HG02973 (cell line): ENCODE measurements around the gene RBM20.

Experiments used
- ATAC-seq: cut with Tn5 transposase; IDR thresholded peaks from one replicate; pipeline ENCODE4 v1.9.1; 2021; ENCODE audit warnings: moderate library complexity; ENCODE audit not compliant: unreplicated experiment

RBM20 gene

DNA sequence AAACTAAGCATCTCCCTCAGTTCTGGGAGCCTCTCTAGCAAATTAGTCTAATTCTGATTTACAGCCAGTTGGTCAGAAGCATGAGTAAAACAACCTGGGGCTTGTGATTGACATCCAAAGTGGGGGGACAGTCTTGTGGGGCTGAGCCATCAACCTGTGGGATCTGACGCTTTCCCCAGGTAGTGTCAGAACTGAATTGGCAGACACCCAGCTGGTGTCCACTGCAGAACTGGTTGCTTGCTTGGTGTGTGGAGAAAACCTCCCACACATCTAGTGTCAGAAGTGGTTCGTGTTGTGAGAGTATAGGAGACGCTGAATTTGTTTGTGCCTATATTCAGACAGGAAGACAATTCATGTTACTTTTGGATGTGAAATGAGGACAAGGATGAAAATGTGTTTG, 135.4 kb downstream of the RBM20 start:
- peak; percentile 56 for ATAC-seq

DNA sequence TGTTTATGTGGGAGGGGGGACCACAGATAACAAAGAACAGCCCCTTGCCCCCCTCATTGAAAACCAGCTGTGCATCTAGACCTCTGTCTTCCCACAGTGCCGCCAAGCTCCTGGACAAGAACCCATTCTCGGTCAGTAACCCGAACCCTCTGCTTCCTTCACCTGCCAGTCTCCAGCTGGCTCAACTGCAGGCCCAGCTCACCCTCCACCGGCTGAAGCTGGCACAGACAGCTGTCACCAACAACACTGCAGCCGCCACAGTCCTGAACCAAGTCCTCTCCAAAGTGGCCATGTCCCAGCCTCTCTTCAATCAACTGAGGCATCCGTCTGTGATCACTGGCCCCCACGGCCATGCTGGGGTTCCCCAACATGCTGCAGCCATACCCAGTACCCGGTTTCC, 136.6 kb downstream of the RBM20 start:
- ATAC-seq = no peak

GRCh38 chr10:110781139-110781538, 137.0 kb downstream of the RBM20 start:
- no peak for ATAC-seq

- ATAC-seq = no peak
Measured at GRCh38 chr10:110782616-110783015, 138.5 kb downstream of the RBM20 start.

DNA sequence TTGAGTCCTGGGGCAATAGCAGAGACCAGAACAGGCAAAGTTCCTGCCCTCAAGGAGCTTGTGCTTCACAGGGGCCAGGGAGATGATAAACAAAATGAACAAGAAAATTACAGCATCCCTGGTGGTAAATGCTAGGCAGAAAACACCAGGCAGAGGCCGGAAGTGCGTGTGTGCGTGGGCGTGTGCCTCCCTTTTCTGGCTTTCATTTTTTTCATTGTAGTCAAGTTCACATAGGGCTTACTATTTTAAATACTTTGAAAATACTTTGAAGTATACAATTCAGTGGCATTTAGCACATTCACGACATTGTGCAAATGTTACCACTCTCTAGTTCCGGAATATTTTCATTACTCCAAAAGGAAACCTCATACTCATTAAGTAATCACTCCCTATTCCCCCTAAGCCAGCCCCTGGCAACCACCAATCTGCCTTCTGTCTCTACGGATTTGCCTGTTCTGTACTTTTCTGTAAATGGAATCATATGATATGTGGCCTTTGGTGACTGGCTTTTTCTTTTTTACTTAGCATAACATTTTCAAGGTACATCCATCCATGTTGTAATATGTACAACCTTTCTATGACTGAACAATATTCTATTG, 139.5 kb downstream of the RBM20 start:
- no peak for ATAC-seq

GRCh38 chr10:110784198-110784597, 140.1 kb downstream of the RBM20 start:
- no peak for ATAC-seq

GRCh38 chr10:110786172-110786571, 142.0 kb downstream of the RBM20 start:
- no peak for ATAC-seq

- no peak for ATAC-seq
Measured at GRCh38 chr10:110788620-110789385, 144.7 kb downstream of the RBM20 start.

DNA sequence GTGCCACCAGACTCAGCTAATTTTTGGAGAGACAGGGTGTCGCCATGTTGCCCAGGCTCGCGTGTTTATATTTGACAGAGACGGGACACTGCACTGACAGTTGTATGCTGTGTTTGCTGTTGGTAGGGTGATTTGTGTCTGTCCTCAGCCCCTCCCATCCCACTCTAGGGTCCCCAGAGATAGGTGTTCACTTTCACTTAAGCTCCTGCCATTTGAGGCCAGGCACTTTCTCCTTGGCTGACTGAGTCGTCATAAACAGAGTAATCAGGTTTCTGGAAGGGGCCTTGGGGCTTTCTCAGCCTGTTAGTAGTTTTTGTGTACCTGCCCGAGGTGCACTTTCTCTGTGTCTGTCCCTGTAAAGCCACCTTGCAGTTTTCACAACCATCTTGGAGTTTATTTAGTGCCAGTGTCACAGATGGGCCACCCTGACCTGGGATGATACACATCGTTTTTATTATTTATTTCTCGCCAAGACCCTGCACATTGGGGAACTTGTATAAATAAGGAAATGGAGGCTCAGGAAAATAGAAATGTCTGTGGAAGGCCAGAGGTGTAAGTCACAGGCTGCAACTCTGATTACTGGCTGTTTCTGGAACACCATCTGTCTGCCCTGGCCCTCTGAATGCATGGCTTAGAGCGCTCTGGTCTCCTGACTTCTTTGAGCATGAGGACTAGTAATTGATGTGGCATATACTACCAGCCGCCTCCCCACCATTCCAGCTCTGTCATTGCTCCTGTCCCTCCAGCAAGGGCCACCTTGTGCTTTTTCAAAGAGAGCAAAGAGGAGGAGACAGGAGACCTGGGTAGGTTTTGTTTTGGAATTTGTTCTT, 145.7 kb downstream of the RBM20 start:
- no peak for ATAC-seq

- no peak for ATAC-seq
Measured at GRCh38 chr10:110790913-110791506, 146.9 kb downstream of the RBM20 start.

GRCh38 chr10:110791541-110792073, 147.5 kb downstream of the RBM20 start:
- ATAC-seq = no peak

DNA sequence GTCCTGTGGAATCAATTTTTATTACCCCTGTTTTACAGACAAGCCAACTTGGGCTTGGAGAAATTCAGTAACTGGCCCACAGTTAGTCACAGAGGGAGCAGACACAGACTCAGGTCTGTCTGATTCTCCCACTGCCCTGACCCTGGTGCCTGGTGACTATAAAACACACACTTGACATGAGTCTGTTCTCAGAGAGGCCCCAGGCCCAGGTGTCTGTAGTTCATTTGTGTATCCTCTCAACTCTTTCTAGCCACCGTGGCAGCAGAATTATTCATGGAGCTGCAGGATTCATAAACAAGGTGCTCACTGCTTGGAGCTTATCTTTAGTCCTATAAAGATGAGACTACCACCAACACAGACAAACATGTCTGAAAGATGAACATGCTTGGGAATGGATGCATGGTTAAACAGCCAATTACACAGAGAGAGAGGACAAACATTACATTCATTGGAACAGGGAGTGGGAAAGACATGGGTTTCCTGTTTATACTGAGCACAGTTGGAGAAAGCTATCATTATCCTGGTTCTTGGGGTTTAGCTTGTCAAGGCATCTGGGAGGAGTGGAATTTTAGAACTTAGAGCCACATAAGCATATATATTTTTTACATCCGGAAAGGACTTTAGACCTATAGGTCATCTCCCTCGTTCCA, 148.5 kb downstream of the RBM20 start:
- ATAC-seq = no peak

DNA sequence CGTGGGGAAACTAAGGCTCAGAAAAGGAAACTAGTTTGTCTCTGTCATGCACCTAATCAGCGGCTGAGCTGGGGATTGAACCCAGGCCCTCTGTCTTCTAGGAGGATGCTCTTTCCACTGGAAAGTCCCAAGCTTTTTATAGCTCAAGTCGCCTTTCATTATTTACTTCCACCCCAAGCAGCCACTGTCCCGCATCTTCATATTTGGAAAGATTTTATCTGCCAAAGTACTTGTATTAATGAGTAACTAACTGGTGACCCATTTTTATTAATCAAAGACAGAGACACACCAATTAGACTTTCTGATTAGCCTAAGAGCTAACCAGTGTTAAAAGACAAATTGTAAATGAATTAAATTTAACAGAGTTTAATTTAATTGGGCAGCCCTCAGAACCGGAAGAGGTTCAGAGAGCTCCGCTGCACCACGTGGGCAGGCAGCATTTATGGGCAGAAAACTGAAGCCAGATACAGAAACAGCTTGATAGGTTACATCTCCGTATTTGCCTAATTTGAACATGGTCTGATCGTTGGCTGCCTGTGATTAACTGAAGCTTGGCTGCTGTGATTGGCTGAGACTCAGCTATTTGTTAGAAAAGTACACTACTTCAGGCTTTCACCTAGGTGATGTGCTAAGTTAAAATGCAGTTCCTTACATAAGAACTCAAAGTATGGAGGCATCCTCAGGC, 149.1 kb downstream of the RBM20 start:
- no peak for ATAC-seq

GRCh38 chr10:110793886-110794285, 149.8 kb downstream of the RBM20 start:
- ATAC-seq = no peak

- no peak for ATAC-seq
Measured at GRCh38 chr10:110794808-110795207, 150.7 kb downstream of the RBM20 start.

GRCh38 chr10:110797416-110797815, 153.3 kb downstream of the RBM20 start:
- no peak for ATAC-seq

- ATAC-seq = no peak
Measured at GRCh38 chr10:110798340-110798739, 154.2 kb downstream of the RBM20 start.

GRCh38 chr10:110802090-110802489, 158.0 kb downstream of the RBM20 start:
- no peak for ATAC-seq

- peak; percentile 53 for ATAC-seq
Measured at GRCh38 chr10:110802551-110803238, 158.6 kb downstream of the RBM20 start.
